ENCODE data around the gene CAVIN3.

The CAVIN3 gene

GRCh38 chr11:6334806-6335205 lies 14.5 kb upstream of the CAVIN3 start:
- TF ChIP-seq CTCF (IDR thresholded peaks at IDR 0.05): no peak

- TF ChIP-seq CTCF (IDR thresholded peaks at IDR 0.05): no peak
These were observed 12.8 kb upstream of the CAVIN3 start for GRCh38 chr11:6333095-6333494.

GRCh38 chr11:6332066-6332465 lies 11.8 kb upstream of the CAVIN3 start:
- no peak for TF ChIP-seq CTCF (IDR thresholded peaks at IDR 0.05)

GRCh38 chr11:6328321-6328720 lies 8.0 kb upstream of the CAVIN3 start:
- TF ChIP-seq CTCF (IDR thresholded peaks at IDR 0.05): no peak

- no peak for TF ChIP-seq CTCF (IDR thresholded peaks at IDR 0.05)
These were observed 7.5 kb upstream of the CAVIN3 start for GRCh38 chr11:6327806-6328205.

- TF ChIP-seq CTCF (IDR thresholded peaks at IDR 0.05): no peak
These were observed 6.7 kb upstream of the CAVIN3 start for GRCh38 chr11:6326985-6327384.

GRCh38 chr11:6326303-6326702 lies 6.0 kb upstream of the CAVIN3 start:
- TF ChIP-seq CTCF (IDR thresholded peaks at IDR 0.05): no peak

- TF ChIP-seq CTCF (IDR thresholded peaks at IDR 0.05): no peak
These were observed 3.1 kb upstream of the CAVIN3 start for GRCh38 chr11:6323291-6323905.

Data from LNCAP (cell line).